GM10248 (cell line): ENCODE data around the gene BMP7.

Source experiments
- CTCF ChIA-PET: fragments of 300-600 bp; sonication (Branson Sonifier 250); formaldehyde crosslinking; extraction: SDS; loops from one replicate; lab custom pipeline; 2021; ENCODE audit warnings: antibody characterized with exemption; lab: Yijun Ruan, JAX
- POLR2A ChIA-PET: fragments of 350-650 bp; sonication (Branson Sonifier 250); formaldehyde crosslinking; extraction: SDS; loops from one replicate; lab custom pipeline; 2020; ENCODE audit warnings: antibody characterized with exemption; lab: Yijun Ruan, JAX
- DNase-seq: peaks from one replicate; pipeline ENCODE4 v3.0.0; 2012; ENCODE audit errors: extremely low spot score
- CTCF ChIP-seq: IDR thresholded peaks from 2 replicates; pipeline ENCODE4 v1.5.1; 2012; ENCODE audit warnings: mild to moderate bottlenecking, low read depth; ENCODE audit errors: extremely low read depth, missing control alignments, control extremely low read depth

Gene BMP7

DNA sequence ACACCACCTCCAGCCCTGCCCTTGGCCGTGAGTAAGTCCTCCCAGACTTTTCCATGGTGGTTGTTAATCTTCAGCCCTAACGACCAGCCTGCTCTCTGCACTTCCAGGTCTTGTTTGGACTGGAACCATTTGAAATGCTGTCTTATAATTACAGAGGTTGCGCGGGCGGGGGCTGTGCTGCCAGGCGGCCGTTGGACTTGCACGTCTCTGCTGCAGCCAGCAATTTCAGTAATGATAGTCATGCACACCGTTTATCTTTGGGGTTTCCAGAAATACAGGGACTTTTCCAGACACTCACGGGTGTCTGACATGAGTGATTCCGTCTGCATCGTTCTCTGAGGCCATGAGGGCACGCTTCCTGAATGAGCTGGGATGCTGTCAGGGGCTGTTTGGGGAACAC lies 118.2 kb downstream of the BMP7 start:
- POLR2A ChIA-PET = no interaction called here
- TF ChIP-seq CTCF = no peak
- CTCF ChIA-PET = no interaction called here
- no peak for DNase-seq

- no peak for TF ChIP-seq CTCF
- POLR2A ChIA-PET = no interaction called here
- CTCF ChIA-PET = no interaction called here
- DNase-seq = no peak
These were observed 119.3 kb downstream of the BMP7 start for GRCh38 chr20:57147185-57147584.

DNA sequence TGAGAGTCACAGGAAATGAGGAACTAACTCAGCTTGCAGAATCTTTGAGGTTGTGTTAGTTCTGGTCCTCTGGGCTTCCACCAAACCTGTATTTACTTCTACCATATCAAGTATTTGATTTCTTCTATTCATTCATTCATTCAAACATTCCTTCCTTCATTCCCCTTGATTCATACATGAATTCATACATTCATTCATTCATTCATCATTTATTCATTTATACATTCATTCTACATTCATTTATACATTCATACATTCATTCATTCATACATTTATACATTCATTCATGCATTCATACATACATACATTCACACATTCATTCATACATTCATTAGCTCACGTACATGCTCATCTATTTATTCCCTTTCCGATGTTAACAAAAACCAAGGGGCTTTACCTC lies 120.3 kb downstream of the BMP7 start:
- TF ChIP-seq CTCF = no peak
- POLR2A ChIA-PET = no interaction called here
- DNase-seq = no peak
- CTCF ChIA-PET = interaction anchor here (1.0 kb wide), 1 partner anchor 9 kb away, joined by 3 read pairs; no protein-coding TSS in a partner anchor

DNA sequence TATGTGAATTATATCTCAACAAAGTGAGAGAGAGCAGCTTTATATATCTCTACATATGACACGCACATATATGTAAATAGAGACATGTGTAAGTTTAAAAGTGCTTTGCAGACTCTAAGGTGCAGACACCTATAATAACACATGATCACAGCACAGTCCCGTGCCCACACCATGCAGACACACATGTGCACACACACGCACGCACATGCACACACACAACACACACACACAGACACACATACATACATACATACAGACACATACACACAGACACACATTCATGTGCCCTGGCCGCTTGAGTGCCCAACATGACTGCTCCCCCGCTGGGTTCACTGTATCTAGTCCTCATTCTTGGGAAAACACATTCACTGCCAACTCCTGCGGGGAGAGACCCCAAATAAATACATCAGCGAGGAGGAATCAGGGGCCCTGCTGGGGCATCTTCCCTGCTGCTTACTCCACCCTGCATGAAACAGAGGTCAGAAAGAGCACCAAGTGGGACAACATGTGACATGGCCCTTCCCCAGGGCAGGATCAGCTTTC lies 121.3 kb downstream of the BMP7 start:
- no peak for TF ChIP-seq CTCF
- no peak for DNase-seq
- ChIA-PET CTCF (no interaction called here), POLR2A (no interaction called here)

DNA sequence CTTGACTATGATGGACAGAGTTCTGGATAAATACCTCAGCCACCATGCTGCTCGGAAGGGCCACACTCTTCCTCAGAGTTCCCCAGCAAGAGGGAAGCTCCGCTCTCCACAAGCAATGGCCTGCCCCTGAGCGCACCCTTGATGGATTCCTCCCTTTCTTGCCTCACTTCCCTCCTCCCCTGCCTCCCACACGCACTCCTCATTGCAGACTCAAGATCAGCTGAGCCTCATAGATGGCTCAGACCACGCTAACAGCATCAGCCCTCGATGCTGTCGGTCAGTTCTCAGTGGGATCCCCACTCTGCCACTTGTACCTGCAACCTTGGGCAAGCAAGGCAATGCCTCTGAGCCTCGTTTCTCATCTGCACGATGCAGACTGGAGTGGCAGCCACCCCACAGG lies 123.3 kb downstream of the BMP7 start:
- ChIA-PET CTCF (no interaction called here), POLR2A (no interaction called here)

GRCh38 chr20:57142667-57143066 lies 123.8 kb downstream of the BMP7 start:
- TF ChIP-seq CTCF = no peak
- ChIA-PET CTCF (no interaction called here), POLR2A (no interaction called here)
- no peak for DNase-seq

More for the DNA sequence above, 123.3 kb downstream of the BMP7 start:
- DNase-seq = no peak
- no peak for TF ChIP-seq CTCF
